Measurements from ENCODE around the gene CPNE7.
"Not testable (repeated sequence)": the region's sequence is repeated elsewhere in the genome, so short reads cannot be mapped to it uniquely, and the experiment has no call there.

Gene CPNE7

DNA sequence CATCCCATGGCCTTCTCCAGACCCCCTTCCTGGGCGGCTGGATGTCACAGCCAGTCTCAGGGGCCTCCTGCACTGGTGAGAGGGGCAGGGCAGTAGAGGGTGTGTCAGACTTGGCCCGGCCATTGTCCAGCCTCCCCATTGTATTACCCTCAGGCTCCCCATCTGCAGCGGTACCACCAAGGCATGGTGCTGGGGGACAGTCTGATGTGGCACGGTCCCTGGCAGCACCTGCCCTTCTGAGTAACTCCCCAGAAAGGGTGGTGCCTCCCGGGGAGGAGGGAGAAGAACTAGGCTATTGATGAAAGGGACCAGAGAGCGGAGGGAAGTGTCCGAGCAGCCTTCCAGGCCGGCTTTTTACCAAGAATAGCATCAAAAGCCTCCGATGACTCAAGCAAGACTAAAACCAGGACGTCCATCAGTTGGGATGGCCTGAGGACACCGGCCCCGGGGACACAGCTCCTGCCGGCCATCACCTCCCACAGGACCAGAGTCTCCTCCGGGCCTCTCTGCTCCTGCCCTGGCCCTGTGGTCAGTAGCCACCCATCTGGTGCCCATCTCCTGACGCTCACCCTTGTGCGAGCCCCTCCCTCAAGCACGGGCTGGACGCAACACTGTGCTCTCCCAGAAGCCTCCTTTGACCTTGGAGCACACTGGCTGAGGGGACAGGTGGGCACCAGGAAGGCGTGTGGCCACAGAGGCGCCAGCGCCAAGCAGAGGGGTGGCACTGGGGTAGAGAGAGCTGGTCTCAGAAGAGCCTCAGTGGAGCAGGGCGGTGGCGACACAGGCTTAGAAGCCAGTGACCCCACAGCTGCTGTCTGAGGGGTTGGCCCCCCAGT lies 5.8 kb upstream of the CPNE7 start:
- DNase-seq, result no peak

DNA sequence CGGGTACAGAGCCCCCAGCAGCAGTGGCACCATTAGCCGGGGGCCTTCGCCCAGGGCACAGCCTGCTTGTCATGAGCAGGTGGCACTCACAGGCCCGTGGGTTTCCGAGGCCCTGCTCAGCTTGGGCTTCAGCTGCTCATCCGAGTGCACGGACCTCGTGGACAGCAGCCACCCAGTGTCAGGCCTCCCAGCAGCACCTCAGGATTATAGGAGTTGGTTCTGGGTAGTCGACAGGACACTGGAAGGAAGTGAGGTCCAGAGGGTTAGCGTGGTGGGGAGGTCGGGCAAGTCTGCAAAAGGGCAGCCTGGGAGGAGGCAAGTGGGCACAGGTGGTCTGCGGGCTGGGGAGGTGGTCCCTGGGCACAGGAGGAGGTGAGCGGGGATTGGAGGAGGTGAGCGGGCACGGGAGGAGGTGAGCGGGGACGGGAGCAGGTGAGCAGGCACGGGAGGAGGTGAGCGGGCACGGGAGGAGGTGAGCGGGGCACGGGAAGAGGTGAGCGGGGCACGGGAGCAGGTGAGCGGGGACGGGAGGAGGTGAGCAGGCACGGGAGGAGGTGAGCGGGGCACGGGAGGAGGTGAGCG lies 5.1 kb upstream of the CPNE7 start:
- DNase-seq, result no peak

DNA sequence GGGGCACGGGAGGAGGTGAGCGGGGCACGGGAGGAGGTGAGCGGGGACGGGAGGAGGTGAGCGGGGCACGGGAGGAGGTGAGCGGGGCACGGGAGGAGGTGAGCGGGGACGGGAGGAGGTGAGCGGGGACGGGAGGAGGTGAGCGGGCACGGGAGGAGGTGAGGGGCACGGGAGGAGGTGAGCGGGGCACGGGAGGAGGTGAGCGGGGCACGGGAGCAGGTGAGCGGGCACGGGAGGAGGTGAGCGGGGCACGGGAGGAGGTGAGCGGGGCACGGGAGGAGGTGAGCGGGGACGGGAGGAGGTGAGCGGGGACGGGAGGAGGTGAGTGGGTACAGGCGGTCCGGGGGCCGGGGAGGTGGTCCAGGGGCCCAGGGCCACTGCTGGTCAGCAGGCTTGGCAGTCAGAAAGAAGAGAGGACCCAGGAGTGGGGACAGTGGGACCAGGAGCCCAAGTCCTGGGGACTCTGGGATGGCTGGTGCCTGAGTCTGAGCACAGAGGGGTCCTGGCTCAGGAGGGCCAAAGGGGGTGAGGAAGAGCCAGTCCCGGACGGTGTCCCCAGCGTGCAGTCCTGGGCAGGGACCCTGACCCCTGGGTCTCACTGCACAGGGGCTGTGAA lies 4.5 kb upstream of the CPNE7 start:
- not testable (repeated sequence) for DNase-seq

DNA sequence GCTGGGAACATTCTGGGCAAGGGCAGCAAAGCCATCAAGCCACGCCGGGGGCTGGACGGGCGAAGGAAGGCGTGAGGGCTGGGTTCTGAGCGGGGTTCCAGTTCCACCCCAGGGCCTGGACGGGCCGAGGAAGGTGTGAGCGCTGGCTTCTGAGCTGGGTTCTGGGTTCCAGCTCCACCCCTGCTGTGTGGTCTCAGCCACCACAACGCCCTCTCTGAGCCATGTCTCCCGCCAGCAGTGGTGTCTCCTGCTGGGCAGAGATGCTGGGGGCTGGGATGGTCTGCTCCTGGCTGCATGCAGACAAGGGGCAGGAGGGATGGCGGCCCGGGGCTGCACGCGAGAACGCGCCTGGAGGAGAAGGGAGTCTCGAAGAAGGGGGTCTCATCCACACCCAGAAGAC lies 3.9 kb upstream of the CPNE7 start:
- no peak for DNase-seq

DNA sequence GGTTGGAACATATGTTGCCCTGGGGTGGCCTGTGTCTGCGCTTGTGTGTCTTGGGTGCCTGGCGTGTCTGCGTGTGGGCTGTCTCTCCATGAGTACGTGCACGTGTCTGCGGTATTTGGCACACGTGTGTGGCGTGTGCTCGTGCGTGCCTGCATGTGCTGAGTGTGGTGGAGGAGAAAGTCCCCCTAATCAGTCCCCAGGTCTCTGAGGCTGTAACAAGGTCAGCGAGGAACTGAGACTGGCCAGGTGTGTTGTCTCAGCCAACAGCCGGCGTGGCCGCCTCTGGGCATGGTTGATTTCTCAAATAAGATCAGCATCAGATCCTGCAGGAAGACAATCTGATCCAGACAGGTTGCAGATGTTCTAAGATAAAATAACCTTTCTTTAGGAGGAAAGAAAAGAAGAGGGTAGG lies 3.5 kb upstream of the CPNE7 start:
- DNase-seq, result no peak

DNA sequence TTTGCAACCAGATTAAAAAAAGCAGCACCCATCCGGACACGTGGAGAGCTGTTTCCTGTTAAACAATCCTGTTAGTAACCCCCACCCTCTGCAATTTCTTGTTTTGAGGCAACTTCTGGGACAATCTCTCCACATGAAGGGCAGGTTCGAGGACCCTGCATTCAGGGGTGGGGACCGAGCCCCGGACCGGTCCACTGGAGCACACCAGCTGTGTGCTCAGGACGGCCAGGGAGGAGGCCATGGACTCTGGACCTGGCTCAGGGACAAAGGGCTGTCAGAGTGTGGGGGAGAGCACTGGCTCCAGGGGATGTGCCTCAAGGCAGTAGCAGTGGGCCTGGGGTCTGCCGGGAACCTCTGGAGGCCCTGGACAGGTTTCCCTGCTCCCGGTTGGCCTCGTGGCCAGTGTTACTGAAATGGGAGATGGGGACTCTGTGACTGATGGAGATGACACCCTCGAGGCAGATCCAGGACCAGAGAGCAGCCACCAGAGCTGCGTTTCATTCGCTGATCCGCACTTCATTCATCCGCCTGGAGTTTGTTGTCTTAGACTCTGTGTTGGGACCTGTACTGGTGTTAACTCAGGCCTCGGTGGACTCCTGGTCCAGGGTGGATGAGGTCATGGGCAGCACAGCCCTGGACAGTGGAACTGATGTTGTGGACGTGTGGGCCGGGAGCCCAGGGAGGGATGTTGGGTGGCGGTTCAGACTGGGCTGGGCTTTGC lies 2.9 kb upstream of the CPNE7 start:
- no peak for DNase-seq

DNA sequence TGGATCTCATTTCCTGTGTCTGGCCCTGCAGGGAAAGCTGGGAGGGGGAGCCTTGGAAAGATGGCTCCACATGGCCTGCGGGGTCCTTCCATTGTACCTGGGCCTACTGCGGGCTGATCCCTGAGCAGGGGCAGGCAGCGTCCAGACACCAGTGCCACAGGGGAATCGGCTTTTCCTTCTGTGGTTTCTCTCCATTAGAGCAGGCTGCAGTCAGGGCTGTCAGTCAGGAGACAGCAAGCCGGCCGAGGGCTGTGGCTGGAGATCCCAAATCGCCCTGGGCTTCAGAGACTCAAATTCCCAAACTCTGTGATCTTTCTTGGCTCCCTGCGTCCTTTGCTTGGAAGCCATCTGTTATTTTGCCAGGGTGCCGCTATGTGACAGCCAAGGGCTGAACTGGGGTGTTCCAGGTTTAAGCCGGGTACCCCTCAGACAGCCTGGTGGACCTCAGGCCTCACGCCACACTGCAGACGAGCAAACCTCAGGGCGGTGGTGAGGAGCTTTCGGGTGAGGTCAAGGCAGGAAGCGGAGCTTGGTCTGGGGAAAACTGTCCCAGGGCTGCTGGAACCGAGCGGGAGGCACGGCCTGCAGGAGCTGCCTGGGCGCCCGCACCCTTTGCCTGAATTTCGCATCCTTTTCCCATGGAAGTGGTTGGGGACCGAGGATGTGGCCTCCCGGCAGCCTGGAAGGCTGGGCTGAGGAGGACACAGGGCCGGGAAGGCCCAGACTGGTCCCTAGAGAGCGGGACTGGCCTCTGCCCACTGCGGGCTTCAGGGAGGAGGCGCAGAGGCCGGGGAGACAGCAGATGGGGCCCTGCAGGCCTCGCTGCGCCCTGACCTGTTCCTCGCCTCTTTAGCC lies 1.5 kb upstream of the CPNE7 start:
- DNase-seq, result no peak

DNA sequence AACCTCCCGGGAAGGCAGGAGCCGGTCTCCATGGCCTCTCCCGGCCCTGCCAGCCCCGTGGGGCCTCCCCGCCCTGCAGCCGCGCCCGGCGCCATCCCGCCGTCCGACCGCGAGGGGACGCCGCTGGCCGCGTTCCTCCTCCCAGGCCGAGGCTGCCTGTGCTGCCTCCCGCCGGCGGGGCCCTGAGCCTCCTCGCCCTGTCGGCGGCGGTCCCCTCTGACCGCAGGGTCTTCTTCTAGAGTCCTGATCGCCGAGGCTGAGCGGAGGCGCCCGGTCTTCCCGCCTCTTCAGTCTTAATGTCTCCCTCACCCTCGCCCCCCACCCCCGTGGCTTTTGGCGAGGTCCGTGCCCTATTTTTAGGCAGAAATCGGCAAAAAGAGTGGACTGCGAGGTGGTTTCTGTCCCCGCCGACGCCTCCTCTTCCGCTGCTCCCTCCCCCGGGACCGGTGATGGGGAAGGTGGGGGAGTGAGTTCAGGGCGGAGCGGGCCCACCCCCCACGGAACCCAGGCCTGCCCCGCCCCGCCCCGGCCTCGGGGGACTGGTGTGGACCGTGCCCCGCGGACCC lies 794 bp upstream of the CPNE7 start:
- peak; percentile 37 to 57 for DNase-seq

DNA sequence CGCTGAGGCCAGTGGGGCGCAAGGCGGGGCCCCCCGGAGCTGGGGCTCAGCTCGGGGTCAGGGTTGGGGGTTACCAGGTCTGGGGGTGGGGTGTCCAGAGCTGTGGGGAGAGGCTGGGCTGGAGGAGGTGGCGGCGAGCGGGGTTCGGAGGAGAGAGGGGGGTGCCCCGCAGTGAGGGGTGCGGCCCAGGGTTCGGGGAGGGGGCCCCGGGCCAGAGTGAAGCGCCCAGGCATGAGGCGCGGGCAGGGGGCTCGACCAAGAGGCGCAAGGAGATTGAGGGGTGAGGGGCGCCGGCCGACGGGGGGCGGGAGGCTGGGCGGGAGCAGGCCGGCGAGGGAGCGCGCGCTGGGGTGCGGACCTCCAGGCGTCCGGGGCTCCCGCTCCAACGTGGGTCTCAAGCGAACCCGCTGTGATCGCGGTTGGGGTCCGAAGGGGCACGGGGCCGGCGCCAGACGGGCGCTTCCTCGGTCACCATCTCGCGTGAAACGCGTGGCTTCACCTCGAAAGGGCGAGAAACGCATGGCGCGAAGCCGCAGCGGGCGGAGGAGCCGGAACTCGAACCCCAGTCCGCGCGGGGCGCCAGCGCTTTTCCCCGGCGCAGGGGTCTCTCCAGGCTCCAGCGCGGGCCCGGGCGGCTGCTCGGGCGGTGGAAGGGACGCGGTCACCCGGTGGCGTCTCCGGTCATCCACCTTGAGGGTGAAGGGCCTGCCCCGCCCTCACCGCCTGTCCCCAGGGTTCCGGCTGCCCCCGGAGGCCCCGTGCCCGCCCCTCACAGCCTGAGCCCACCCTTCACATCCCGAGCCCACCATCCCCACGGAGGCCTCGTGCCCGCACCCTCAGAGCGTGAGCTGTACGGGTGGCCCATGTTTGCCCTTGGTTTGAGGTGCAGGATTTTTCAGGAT lies 846 bp downstream of the CPNE7 start:
- no peak for DNase-seq

DNA sequence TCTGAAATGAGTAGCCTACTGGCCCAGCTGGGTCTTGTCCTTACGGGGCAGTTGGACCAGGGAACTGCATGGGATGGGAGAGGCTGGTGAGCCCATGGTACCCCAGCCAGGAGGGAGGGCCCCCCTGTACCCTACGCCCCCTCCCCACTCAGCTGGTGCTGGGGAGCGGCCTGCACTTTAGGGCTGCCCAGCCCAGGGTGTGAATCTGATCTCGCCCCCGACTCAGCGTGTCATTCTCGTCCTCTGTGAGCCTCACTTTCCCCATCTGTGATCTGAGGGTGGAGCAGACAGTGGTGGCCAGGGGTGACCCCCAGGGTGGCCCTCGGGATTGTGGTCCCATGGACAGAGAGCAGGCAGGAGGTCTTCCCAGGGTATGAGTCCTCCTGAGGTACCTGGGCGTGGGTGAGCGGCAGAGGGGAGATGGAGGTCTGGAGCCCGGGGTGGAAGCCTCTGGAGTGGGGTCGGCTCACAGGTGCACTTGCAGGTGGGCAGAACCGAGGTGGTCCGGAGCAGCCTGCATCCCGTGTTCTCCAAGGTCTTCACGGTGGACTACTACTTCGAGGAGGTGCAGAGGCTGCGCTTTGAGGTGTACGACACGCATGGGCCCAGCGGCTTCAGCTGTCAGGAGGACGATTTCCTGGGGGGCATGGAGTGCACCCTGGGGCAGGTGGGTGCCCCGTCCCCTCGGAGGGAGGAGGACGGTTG lies 1.6 kb downstream of the CPNE7 start:
- no peak for DNase-seq

DNA sequence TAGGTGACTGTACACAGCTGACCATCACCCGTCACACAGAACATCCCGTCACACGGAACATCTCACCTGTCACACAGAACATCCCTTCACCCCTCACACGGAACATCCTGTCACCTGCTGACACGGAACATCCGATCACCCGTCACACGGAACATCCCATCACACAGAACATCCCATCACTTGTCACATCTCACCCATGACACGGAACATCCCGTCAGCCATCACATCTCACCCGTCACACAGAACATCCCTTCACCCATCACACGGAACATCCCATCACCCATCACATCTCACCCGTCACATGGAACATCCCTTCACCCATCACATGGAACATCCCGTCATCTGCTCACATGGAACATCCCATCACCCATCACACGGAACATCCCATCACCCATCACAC lies 3.8 kb downstream of the CPNE7 start:
- no peak for DNase-seq

DNA sequence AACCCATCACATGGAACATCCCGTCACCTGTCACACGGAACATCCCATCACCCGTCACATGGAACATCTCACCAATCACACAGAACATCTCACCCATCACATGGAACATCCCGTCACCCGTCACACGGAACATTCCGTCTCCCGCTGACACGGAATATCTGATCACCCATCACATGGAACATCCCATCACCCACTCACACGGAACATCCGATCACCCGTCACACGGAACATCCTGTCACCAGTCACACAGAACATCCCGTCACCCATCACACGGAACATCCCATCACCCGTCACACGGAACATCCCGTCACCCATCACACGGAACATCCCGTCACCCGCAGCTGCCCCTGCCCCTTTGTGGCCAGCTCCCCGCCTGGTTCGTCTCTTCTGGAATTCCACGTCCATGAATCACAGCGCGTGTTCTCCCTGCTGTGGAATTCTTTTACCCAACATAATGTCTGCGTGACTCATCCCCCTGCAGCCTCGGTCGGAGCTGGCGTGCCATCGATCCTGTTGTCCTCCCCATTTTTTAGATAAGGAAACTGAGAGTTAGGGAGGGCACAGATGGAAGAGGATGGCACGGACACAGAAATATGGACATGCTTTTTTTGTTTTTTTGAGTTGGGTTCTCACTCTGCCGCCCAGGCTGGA lies 5.6 kb downstream of the CPNE7 start:
- DNase-seq, result no peak

DNA sequence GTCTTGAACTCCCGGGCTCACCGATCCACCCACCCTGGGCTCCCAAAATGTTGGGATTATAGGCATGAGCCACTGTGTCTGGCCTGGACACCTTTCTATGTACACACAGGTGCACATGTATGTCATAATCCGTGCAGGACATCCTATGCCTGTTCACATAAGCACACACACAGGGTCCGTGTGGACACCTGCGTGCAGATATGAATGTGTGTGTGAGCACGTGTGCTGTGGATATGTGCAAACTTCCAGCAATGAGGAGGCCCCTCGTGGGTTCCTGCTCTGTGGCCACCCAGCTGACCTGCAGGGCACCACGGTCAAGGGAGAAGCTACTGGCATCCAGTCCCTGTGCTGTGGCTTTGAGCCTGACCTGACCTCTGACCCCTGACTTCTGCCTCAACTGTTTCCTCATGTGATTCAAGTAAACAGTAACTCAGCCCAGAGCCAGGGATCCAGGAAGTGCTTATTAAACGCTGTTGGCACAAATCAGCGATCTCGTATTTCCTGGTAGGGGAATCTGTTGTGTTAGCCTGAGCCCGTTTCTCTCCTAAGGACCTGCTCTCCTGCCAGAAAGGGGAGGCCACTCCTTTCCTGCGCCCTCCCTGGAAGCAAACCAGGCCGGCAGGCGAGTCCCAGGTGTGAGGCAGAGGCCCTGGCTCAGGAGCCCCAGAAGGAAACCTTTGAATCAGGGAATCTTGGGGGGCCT lies 6.5 kb downstream of the CPNE7 start:
- no peak for DNase-seq

DNA sequence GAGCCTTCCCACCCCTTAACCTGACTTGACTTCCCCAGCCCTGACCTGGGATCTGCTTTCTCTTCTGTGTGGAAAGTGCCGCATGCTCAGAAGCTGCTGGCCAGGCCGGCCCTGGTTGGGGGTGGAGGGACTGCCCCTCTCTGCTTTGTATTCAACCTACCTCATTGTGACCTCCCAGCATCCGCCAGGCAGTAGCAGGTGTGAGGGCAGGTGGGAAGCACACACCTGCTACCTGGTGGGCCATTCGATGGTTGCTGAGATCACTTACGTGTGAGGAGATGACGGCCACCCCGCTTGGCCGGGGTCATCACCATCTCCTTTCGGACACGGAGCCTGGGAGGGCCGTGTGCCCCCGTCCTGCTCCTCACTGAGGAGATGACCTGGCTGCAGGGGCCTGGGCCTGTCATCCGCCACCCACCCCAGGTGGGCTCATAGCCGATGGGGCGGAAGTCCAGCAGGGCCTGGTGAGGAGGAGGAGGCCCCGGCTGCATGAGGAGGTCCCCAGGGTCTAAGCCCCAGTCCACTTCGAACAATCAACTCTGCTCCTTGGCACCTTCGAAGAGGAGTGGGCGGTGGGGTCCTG lies 7.1 kb downstream of the CPNE7 start:
- DNase-seq, result no peak

DNA sequence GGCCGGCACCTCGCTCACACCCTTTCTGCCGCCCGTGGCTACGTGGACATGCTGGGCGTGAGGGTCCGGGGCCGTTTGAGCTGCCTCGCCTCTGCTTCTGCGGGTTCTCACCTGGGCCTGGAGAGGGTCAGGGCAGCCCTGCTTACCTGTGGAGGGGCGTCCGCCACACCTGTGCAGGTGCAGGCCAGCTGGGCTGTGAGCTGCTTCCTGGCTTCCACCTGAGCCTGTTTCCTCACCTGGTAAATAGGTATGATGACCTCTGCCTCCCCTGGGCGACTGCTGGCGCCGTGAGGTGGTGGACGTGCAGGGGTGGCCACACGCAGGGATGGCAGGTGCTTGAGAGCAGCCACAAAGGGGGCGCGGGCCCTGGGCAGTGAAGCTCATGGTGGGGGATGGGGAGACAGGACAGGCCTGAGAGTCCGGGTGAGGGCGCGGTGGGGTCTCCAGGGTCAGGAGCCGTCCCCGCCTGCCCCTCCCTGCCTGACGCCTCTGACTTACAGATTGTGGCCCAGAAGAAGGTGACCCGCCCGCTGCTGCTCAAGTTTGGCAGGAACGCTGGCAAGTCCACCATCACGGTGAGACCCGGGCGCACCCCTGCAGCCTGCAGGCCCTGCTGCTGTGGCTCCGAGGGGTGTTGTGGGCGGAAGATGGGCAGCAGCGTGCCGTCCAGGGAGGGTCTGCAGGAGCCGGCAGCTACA lies 7.8 kb downstream of the CPNE7 start:
- DNase-seq, result no peak

DNA sequence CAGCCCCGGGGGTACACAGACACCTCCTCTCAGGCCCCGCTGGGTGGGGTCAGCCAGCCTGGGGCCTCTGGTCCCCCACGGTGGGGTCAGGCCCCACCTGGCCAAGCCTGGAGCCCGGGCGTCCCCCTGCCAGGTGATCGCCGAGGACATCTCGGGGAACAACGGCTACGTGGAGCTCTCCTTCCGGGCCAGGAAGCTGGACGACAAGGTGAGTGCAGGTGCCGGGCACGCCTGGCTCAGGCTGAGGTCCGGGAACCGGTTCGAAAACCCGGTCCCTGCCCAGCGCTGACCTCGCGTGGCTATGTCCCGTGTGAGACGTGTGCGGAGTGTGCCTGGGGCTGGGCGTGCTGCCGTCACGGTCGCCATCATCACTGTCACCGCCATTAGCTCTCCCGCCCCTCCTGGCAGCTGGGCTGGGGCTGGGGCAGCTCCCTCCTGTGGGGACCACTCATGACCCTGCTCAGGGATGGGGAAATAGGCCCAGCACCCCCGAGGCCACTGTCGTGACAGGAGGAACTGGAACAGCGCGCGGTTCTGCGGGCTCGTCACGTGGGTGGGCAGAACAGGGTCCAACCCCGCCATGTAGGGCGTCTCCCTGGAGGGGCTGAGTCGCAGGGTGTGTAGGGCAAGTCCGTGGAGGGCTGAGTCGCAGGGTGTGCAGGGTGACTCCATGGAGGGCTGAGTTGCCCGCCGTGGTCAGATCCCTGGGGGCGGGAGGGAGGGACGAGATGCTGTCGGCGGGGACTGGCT lies 8.5 kb downstream of the CPNE7 start:
- DNase-seq, result no peak

DNA sequence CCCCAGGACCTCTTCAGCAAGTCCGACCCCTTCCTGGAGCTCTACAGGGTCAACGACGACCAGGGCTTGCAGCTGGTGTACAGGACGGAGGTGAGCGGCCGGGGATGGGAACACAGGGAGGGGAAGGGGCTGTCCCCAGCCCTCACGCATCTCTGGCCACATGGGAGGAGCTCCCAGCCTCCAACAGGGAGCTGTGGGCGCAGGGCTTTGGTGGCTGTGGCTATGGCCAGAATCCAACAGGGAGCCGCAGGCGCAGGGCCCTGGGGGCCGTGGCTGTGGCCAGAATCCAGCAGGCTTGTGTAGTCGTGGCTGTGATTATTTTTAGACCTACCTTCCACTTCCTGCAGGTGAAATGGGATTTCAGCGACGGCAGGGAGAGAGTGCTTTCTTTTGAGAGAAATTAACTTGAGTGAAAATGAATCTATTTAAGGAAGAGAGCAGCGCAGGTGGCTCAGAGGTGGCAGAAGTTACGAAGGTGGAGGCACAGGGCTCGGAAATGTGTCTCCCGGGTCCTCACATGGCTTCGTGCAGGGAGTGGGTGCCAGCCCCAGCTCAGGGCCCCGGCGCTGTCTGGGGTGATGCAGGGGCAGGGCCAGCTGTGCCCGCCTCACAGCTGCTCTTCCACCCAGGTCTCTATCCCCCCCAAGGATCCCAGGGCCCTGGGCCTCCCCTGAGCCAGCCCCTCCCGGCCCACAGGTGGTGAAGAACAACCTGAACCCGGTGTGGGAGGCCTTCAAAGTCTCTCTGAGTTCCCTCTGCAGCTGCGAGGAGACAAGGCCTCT lies 9.4 kb downstream of the CPNE7 start:
- DNase-seq, result no peak
